GM12878 (cell line): ENCODE results near the gene DDX54.

Experiments
- BCL11A ChIP-seq: IDR thresholded peaks from 2 replicates; pipeline ENCODE4 v1.6.1; 2011; ENCODE audit warnings: low read depth, low read length
- ETV6 ChIP-seq, 2 experiments: fragments of 450-650 bp in 1 of 2; IDR thresholded peaks in 1 of 2; conservative IDR thresholded peaks in 1 of 2; 2 replicates each; pipeline ENCODE4 v1.6.1; 2014; ENCODE audit warnings: antibody characterized with exemption in 1 of 2, borderline replicate concordance in 1 of 2, low read depth in 1 of 2, mild to moderate bottlenecking in 1 of 2, moderate library complexity in 1 of 2
- SREBF2 ChIP-seq: IDR thresholded peaks from 2 replicates; pipeline ENCODE4 v1.6.1; 2012; ENCODE audit warnings: mild to moderate bottlenecking, low read length
- TCF12 ChIP-seq: IDR thresholded peaks from 2 replicates; pipeline ENCODE4 v1.6.1; 2011; ENCODE audit warnings: low read depth, mild to moderate bottlenecking, low read length
- YY1 ChIP-seq: IDR thresholded peaks from 2 replicates; pipeline ENCODE4 v1.6.1; 2011; ENCODE audit warnings: low read depth, mild to moderate bottlenecking, low read length
- TF ChIP-seq, protein P1 (sequence below): IDR thresholded peaks from 2 replicates; pipeline ENCODE4 v1.6.1; 2012; ENCODE audit warnings: low read depth, low read length, improper control_type of control experiment
- TF ChIP-seq, protein P2 (sequence below), 3 experiments: IDR thresholded peaks in 2 of 3; conservative IDR thresholded peaks in 1 of 3; 2 replicates each; pipeline ENCODE4 v1.5.1; 2011; ENCODE audit warnings: low read depth in 3 of 3, low read length in 3 of 3, mild to moderate bottlenecking in 3 of 3, control low read depth in 2 of 3, moderate library complexity in 2 of 3, inconsistent platforms in 1 of 3, mixed read lengths in 1 of 3; ENCODE audit not compliant: control insufficient read depth in 2 of 3, insufficient read depth in 1 of 3; ENCODE audit errors: extremely low read depth in 1 of 3

- TF ChIP-seq, protein P1, sequence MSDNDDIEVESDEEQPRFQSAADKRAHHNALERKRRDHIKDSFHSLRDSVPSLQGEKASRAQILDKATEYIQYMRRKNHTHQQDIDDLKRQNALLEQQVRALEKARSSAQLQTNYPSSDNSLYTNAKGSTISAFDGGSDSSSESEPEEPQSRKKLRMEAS: no peak
- TF ChIP-seq, protein P2, sequence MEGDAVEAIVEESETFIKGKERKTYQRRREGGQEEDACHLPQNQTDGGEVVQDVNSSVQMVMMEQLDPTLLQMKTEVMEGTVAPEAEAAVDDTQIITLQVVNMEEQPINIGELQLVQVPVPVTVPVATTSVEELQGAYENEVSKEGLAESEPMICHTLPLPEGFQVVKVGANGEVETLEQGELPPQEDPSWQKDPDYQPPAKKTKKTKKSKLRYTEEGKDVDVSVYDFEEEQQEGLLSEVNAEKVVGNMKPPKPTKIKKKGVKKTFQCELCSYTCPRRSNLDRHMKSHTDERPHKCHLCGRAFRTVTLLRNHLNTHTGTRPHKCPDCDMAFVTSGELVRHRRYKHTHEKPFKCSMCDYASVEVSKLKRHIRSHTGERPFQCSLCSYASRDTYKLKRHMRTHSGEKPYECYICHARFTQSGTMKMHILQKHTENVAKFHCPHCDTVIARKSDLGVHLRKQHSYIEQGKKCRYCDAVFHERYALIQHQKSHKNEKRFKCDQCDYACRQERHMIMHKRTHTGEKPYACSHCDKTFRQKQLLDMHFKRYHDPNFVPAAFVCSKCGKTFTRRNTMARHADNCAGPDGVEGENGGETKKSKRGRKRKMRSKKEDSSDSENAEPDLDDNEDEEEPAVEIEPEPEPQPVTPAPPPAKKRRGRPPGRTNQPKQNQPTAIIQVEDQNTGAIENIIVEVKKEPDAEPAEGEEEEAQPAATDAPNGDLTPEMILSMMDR (IDR thresholded peaks at IDR 0.05 in 2 of 3, conservative IDR thresholded peaks at IDR 0.05 in 1 of 3; ENCODE audit: control insufficient read depth in 2 of 3, extremely low read depth in 1 of 3, insufficient read depth in 1 of 3, low read depth in 3 of 3, low read length in 3 of 3): no peak
- TF ChIP-seq SREBF2 (no peak), BCL11A (no peak), TCF12 (no peak), ETV6 (conservative IDR thresholded peaks at IDR 0.05 in 1 of 2, IDR thresholded peaks at IDR 0.05 in 1 of 2; ENCODE audit: borderline replicate concordance in 1 of 2, low read depth in 1 of 2) (no peak), YY1 (no peak)
Measured at GRCh38 chr12:113224955-113225354, 39.7 kb upstream of the DDX54 start.
